Left kidney (tissue), 8 donors: ENCODE data around the gene HSD17B14. TPM values are rescaled to one million over a fixed set of nuclear protein-coding genes. Genes with fewer than 3 reads are reported as not detected.
"Not testable (repeated sequence)": the region's sequence is repeated elsewhere in the genome, so short reads cannot be mapped to it uniquely, and the experiment has no call there.

Experiments
- DNase-seq: peaks from one replicate; pipeline ENCODE4 v3.0.0-alpha.2; 2013
- long read RNA-seq, 8 donors: transcript quantifications; one replicate each; lab custom pipeline, GENCODE V29; 2026
- polyA plus RNA-seq: library from polyadenylated mRNA; unstranded; fragments of 120-200 nt; gene quantifications from one replicate; pipeline ENCODE4 v1.2.1, GENCODE V29; 2013; ENCODE audit not compliant: insufficient read length

HSD17B14 gene
- polyA plus RNA-seq, result 27.4 TPM
- long read RNA-seq, donor 1, transcript HSD17B14-201 (9 exons, 1,238 nt), result major isoform, 17 of 39 reads
- long read RNA-seq, donor 1, partial matches to known transcripts, result 22 of 39 reads
- long read RNA-seq, donor 1, other reads (novel, unspliced or antisense), result 0 of 39 reads
- long read RNA-seq, donor 2, transcript HSD17B14-201 (9 exons, 1,238 nt), result major isoform, 12 of 12 reads
- long read RNA-seq, donor 2, partial matches to known transcripts, result 0 of 12 reads
- long read RNA-seq, donor 2, other reads (novel, unspliced or antisense), result 0 of 12 reads
- long read RNA-seq, donor 3, transcript HSD17B14-201 (9 exons, 1,238 nt), result major isoform, 5 of 6 reads
- long read RNA-seq, donor 3, partial matches to known transcripts, result 0 of 6 reads
- long read RNA-seq, donor 3, other reads (novel, unspliced or antisense), result 0 of 6 reads
- long read RNA-seq, donor 4, partial matches to known transcripts, result 6 of 8 reads
- long read RNA-seq, donor 4, other reads (novel, unspliced or antisense), result 0 of 8 reads
- long read RNA-seq, donor 5, transcript HSD17B14-201 (9 exons, 1,238 nt), result major isoform, 16 of 31 reads
- long read RNA-seq, donor 5, partial matches to known transcripts, result 0 of 31 reads
- long read RNA-seq, donor 5, other reads (novel, unspliced or antisense), result 14 of 31 reads
- long read RNA-seq, donor 6, transcript HSD17B14-201 (9 exons, 1,238 nt), result major isoform, 10 of 10 reads
- long read RNA-seq, donor 6, partial matches to known transcripts, result 0 of 10 reads
- long read RNA-seq, donor 6, other reads (novel, unspliced or antisense), result 0 of 10 reads
- long read RNA-seq, donor 7, transcript HSD17B14-201 (9 exons, 1,238 nt), result major isoform, 12 of 37 reads
- long read RNA-seq, donor 7, partial matches to known transcripts, result 25 of 37 reads
- long read RNA-seq, donor 7, other reads (novel, unspliced or antisense), result 0 of 37 reads
- long read RNA-seq, donor 8, partial matches to known transcripts, result 0 of 3 reads
- long read RNA-seq, donor 8, other reads (novel, unspliced or antisense), result 0 of 3 reads

- DNase-seq, result peak; percentile 61
Measured at GRCh38 chr19:48836089-48837017, at the start of gene HSD17B14. Gene HSD17B14, minus strand, starts transcription at chr19:48836491. Its CDS starts 80 bp downstream, at chr19:48836411.

GRCh38 chr19:48883726-48884125, 47.4 kb upstream of the HSD17B14 start:
- DNase-seq, result no peak

- DNase-seq, result no peak
Measured at GRCh38 chr19:48881741-48882657, 45.7 kb upstream of the HSD17B14 start.

GRCh38 chr19:48879696-48880095, 43.4 kb upstream of the HSD17B14 start:
- not testable (repeated sequence) for DNase-seq

GRCh38 chr19:48879025-48879637, 42.8 kb upstream of the HSD17B14 start:
- DNase-seq, result no peak

GRCh38 chr19:48878196-48879024, 42.1 kb upstream of the HSD17B14 start:
- DNase-seq, result no peak

GRCh38 chr19:48877855-48878195, 41.5 kb upstream of the HSD17B14 start:
- no peak for DNase-seq

- not testable (repeated sequence) for DNase-seq
Measured at GRCh38 chr19:48876043-48876981, 40.0 kb upstream of the HSD17B14 start.

- no peak for DNase-seq
Measured at GRCh38 chr19:48874303-48875135, 38.2 kb upstream of the HSD17B14 start.

GRCh38 chr19:48873476-48874302, 37.4 kb upstream of the HSD17B14 start:
- DNase-seq, result no peak

GRCh38 chr19:48872884-48873475, 36.7 kb upstream of the HSD17B14 start:
- DNase-seq, result peak; percentile 93

- DNase-seq, result peak; percentile 99
Measured at GRCh38 chr19:48872182-48872883, 36.0 kb upstream of the HSD17B14 start, which contains the start of gene PPP1R15A. Gene PPP1R15A, plus strand, starts transcription at chr19:48872421. Its CDS starts 813 bp downstream, at chr19:48873234.

GRCh38 chr19:48871471-48872181, 35.3 kb upstream of the HSD17B14 start:
- DNase-seq, result not testable (repeated sequence)

GRCh38 chr19:48870048-48870447, 33.8 kb upstream of the HSD17B14 start:
- no peak for DNase-seq
